Measurements from ENCODE around the gene CAMK2A.

- TF ChIP-seq, protein P1, sequence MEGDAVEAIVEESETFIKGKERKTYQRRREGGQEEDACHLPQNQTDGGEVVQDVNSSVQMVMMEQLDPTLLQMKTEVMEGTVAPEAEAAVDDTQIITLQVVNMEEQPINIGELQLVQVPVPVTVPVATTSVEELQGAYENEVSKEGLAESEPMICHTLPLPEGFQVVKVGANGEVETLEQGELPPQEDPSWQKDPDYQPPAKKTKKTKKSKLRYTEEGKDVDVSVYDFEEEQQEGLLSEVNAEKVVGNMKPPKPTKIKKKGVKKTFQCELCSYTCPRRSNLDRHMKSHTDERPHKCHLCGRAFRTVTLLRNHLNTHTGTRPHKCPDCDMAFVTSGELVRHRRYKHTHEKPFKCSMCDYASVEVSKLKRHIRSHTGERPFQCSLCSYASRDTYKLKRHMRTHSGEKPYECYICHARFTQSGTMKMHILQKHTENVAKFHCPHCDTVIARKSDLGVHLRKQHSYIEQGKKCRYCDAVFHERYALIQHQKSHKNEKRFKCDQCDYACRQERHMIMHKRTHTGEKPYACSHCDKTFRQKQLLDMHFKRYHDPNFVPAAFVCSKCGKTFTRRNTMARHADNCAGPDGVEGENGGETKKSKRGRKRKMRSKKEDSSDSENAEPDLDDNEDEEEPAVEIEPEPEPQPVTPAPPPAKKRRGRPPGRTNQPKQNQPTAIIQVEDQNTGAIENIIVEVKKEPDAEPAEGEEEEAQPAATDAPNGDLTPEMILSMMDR (conservative IDR thresholded peaks at IDR 0.05 in 1 of 2, IDR thresholded peaks at IDR 0.05 in 1 of 2; ENCODE audit: low read depth in 1 of 2, low read length in 2 of 2) = no peak
- no peak for TF ChIP-seq EZH2 (IDR thresholded peaks at IDR 0.05; ENCODE audit: low read length, missing control alignments)
These were observed 24.6 kb downstream of the CAMK2A start for GRCh38 chr5:150264667-150265603.

Data from fibroblast of lung (primary cell).